Left kidney (tissue), 2 donors: Measurements from ENCODE around the gene SLAMF9. TPM values are rescaled to one million over a fixed set of nuclear protein-coding genes. Genes with fewer than 3 reads are reported as not detected.
A peak's percentile ranks its signal among the peaks of the same experiment; 100 is the strongest.

Experiments used
- DNase-seq: peaks from one replicate; pipeline ENCODE4 v3.0.0-alpha.2; 2013
- polyA plus RNA-seq: library from polyadenylated mRNA; unstranded; fragments of 120-200 nt; gene quantifications from one replicate; pipeline ENCODE4 v1.2.1, GENCODE V29; 2013; ENCODE audit not compliant: insufficient read length

The SLAMF9 gene
- polyA plus RNA-seq, 1 donor: not detected

DNA sequence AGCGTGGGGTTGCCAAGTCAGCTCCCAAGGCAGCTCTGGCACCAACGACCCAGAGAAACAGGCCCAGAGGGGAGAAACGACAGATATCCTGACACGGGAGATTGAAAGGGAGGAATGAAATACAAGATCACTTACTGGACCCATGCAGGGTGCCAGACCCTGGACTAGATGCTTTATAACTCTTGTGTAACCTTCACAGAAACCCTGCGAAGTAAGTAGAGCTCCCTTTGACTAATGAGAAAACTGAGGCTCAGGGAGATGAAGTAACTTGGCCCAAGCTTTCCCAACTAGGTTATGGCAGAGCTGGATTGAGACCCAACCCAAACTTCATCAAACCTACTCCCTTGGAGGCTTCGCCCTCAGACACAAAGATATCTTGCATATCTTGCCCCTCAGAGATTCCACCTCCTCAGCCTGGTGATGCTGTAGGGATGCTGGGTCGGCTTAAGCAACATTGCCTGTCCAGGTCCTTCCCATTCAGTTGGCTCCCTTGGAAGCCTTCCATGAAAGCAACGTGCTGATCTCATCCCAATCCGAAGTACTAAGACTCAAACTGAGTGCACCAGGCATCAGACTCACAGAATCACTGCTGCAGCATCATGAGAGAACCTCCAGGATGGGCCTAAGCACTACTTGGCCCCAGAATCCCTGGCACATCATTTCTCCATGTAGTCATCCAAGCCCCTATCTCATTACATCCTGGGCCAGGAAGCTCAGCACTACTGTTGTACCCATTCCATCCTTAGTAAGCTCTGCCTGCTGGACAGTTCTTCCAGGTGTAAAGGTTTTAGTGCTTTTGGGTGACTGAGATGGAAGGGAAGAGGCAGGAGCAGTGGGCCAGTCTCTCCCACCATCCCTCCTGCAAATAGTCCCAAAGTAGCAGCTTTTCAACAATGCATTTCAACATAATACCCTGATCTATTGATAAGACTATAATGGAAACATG lies 7.5 kb downstream of the SLAMF9 start:
- DNase-seq: no peak

DNA sequence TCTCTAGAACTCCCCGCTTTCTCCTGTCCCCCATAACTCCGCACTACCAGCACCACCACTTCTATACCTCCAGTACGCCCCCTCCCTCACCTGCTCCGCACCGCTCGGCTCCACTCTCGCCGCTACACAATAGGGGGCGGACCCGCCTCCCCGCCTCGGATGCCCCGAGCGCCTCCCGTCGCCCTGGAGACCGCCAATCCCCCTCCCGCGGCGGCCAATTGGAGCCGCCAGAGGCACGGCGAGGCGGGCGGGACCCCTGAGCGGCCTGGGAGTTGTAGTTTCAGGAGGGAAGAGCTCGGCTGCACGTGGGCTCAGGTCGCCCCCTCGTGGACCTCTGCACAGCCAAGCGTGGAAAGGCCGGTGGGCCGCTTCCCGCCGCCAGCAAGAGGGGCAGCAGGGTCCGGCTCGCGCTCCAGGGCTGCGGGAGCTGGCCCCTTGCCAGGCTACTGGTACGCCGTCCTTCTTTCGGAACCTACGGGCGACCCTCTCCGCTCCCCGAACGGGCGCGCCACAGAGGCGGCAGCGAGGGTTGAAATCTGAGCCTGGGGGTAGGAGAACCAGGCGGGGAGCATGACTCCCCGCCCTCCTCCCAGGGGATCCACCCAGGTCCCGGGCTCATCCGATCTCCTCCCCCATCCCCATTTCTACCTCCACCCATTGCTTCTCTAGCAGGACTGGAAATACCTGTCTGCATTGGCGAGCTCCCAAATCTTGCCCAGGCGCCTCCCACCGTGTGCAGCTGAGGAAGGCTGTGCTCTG lies 8.4 kb downstream of the SLAMF9 start, which contains the start of gene IGSF9:
IGSF9 (minus strand) TSS at position 131 of the 759 bp plus-strand sequence. CDS start 2,159 bp downstream, outside the sequence.
- peak; percentile 91 for DNase-seq

DNA sequence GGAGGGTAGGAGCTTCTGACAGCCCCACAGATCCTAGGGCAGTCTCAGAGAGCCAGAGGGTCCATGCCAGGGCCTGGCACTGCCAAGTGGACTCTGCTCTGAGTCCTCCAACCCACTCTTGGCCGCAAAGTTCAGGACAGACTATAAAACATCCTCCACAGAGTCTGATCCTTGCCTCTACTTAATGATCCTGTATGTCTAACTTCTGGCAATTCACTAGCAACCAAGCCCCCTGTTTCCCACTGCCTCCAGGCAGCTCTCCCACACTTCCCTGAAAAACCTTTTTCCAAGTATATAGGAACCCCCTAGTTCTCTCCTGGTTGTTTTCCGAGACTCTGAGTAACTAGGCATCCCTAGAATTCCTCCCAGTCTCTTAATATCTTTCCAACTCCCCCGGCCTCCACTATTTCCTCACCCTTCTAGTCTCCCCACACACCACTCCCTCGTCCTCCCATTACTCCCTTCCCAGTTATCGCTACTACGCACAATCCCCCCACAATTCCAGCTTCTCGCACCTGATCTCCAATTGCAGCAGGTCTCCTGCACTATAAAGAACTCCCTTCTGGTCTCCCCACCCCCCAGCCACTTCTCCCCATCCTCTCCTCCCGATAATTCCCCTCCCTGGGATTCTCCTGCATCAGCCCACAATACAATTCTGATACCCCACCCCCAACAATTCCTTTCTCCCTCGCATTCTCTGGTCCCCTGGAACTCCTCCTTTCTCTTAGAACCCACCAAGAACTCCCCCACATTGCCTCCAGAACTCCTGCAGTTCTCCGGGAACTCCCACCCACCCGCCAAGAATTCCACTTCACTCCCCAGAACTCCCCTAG lies 9.2 kb downstream of the SLAMF9 start:
- no peak for DNase-seq

DNA sequence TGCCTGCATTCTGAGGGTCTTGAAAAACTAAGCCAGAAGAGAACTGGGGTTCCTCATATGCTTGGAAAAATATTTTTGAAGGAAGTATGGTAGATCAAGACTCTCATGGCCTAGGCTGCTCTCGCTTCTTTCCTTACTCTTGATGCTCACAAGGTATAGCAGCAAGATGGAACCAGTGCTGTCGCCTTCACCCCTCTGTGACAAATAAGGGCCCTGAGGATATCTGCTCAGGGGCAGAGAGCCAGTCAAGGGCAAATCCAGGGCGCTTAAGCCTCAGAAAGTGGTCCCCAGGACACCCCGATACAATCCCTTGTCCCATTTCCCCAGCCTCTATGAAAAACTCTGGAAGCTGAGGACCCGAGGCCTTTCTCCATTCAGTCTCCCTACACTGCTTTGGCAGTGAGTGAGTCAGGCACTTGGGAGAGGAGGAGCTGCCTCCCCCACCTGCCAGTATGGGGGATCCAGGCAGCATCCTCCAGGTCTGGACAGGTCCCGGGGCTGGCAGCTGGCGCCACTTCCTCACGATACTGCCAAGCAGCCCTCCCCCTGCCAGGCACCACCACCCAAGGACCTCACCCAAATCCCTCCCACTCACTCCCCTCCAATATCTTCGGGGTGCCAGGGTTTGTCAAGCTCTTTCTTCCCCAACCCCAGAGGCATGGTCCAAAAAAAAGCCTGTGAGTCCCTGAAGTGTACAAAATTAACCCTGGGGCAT lies 10.0 kb downstream of the SLAMF9 start:
- DNase-seq: no peak

DNA sequence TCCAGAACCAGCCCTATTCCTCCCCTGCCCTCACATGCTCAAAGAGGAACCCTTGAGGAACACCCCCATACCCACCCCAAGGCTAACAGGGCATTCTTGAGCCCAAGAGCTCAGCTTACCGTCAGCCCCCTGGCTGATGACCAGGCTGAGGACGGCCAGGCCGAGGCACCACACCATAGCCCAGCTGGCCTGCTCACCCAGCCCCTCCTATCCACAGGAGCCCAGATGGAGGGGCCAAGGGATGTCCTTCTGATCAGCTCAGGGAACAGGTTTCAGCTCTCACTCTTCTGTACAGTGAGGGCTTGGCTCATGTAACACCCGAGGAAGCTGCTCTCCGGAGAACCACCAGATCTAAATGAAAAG lies 10.8 kb downstream of the SLAMF9 start:
- no peak for DNase-seq

DNA sequence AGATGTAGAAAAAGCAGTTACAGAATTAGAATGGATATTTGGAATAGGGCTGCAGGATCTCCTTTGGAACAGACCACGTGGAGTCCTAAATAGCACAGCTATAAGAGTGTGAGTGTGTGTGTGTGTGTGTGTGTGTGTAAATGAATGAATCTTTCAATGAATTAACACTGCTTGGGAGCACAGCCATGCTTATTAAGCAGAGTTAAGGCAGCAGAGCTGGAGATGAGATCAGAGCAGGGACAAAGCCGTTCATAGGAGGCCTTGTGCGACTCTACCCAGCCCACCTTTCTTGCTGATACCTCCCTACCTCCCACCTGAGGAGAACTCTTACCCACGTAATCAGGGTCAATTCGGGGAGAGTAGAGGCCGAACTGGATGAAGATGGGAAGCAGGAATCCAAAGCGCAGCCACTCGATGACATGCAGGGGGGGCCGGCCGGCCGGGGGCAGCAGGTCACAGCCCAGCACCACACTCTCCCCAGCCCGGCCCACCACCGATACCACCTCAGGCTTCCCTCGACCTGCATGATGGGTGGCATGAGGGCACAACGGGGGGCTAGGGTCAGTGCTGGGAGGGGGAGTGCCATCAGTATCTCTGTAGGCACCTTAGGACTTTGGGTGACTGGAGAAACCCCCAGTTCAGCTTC lies 11.3 kb downstream of the SLAMF9 start:
- no peak for DNase-seq

DNA sequence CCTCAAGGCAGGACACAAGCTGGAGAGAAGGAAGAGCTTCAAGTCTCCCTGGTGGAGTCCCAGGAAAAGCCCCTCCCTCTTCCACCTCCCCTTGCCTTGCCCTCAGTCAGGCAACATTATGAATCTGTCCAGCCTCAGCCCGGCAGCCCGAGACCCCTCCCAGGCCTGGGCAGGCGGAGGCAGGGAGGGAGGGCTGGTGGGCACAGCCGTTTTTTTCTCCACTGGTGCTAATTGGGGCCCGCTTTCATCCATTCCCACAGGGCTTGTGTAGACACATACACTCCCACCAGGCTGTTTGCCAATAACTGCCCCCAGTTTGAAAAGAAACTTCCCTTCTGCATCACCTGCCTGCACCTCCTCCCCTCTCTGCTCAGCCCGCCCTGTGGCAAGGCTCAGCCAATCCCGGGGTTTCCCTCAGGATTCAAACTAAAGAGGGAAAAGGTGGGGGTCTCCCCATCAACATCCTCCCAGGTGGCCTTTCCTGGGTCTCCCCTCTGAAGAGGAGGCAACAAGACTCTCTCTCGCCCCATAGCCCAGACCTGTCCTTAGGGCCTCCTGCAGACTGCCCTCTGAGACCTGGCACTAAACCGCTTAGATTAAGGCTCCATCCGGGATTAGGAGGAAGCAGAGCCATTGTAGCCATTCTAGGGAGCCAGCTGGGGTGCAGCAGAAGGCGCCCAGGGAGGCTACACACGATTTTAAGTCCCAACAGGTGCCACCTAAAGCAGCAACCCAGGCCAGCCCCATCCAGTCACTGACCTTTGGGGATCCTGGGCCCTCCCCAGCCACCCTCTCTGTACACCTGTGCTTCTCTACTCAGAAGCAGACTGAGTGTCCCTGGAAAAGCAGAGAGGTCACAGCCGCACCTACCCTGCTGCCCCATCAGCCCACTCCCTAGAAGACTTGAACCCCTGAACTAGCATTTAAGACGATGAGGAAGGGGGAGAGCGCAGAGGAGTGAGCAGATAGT lies 12.2 kb downstream of the SLAMF9 start:
- DNase-seq: no peak

DNA sequence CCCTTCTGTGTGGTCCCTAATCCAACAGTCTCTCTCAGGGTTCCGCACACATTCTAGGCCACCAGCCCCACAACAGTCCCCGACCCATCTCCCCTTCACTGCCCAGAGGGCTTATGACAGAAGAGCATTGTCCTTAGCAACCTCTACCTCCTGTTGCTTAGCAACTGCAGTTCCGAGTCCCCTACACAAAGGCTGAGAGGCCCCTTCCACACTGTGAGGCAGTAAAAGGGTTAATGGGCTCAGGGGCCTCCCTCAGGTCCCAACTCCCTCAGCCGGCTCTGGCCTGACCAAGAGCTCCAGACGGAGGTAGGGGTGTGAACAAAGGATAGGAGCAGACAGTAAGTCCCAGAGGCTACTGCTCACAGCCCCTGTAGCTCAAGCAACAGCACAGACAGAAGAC lies 12.9 kb downstream of the SLAMF9 start:
- no peak for DNase-seq

DNA sequence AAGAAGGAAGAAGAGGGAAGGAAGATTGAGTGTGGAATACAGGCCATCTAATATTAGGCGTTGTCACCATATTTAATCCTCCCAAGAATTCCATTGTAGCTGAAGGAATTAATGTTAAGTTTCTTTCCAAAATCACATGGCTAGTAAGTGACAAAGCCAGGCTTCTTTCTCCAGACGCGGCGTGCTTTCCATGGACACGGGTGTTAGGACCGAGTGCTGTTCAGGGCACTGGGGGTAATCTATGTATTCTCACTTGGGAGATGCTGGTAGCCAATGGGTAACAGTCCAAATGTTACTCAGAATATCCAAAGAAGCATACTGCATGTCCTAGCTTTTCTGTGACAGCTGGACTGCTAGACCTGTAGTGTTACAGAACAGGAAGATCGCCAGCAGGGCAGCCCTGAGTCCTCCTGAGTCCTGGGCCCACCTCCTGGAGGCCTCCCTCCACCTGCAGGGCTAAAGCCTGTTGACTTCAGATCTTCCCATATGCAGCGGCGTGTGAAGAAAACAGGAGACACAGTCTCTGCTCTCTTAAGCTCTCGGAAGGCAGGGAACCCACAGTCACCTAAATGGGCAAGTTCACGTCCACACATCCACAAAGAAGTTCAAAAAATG lies 13.9 kb downstream of the SLAMF9 start:
- no peak for DNase-seq

DNA sequence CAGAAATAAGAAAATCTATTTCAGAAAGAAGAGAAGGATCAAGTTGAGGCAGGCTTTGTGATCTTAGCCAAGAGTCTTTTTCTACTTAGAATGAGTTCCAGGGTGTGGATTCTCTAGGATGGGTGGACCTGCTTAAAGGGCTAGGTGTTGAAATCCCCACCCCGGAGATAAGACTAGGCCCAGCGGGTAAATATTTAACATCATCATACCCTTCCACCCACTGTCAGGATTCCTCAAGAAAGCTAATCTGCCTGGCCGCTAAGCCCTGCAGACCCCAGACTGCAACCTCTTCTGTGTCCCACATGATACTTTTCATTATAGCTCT lies 14.4 kb downstream of the SLAMF9 start:
- no peak for DNase-seq

DNA sequence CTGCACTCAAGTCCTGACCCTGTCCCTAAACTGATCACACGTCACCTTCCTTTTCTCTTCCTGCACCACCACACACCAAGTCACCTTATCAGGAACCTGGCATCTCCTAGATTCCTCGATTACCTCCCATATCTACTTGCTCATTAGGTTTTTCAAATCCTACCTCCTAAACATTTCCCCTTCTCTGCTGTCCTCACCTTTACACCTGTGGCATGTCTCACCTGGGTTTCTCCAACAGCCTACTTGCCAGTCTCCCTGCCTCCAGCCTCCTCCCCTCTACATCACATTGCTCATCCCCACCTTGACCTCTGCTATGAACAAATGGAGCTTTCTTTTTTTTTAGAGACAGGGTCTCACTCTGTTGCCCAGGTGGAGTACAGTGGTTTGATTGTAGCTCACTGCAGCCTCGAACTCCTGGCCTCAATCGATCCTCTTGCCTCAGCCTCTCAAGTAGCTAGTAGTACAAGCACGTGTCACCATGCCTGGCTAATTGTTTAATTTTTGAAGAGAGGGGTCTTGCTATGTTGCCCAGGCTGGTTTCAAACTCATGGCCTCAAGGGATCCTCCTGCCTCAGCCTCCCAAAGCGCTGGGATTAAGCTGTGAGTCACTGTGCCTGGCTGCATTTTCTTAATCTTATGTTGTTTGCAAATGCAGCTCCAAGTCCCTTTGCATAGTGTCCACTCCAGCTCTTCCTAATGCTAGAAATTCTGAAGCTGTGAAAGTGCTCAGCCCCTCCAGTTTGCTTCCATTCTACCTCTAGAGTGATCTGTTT lies 14.9 kb downstream of the SLAMF9 start:
- no peak for DNase-seq

DNA sequence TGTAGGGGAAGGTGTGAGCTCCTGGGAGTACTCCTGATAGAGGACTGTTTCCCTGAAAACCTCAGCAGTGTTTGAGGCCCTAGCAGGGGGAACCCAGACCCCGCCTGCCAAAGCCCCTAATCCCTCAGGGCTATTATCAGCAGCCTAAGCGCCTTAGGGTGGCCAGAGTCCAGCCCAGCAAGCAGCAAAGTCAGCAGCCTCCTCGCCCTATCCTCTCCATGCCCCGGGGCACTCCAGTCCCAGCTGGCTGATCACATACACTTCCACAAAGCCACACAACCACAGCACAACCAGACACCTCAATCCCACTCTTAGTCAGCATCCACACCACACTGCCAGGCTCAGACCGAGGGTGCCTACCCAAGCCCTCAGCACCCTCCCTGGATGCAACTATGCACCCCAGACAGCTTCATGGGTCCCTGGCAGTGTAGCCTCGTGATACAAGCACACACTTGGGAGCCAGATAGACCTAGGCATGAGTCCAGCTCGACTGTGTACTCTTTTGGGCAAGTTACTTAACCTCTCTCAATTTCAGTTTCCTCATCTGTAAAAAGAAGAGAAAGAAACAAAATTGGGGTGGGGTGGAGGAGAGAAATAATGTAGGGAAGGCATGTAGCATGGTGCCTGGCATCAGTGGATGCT lies 15.7 kb downstream of the SLAMF9 start:
- no peak for DNase-seq

DNA sequence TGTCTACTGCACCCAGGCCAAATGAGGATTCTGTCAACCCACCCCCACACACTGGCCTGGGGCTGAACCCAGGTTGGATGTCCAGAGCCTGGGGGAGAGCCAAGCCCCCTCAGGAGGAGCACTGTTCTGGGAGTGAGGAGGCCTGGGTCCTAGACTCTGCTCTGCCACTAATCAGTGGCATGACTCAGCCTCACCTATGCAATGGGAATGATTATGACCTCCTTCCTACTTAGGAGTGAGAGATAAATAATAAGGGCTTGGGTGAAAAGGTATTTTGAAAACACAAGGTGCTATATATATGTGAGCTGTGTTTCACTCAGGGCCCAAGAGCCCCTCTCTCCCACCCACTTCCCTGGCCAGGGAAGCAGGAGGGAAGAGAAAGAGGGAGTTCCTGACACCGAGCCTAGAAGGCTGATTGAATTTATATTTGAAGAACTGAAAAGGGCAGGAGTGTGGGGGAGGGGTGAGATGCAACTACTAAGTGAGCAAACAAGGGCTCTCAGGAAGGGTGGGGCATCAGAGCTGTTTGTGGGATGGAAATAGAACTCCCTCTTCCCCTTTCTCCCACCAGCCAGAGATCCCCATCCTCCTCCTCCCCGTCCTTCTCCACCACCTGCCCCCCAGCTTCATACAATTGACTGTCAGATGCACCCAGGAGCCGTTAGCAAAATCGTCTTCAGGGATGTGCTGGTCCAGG lies 16.8 kb downstream of the SLAMF9 start:
- DNase-seq: no peak

DNA sequence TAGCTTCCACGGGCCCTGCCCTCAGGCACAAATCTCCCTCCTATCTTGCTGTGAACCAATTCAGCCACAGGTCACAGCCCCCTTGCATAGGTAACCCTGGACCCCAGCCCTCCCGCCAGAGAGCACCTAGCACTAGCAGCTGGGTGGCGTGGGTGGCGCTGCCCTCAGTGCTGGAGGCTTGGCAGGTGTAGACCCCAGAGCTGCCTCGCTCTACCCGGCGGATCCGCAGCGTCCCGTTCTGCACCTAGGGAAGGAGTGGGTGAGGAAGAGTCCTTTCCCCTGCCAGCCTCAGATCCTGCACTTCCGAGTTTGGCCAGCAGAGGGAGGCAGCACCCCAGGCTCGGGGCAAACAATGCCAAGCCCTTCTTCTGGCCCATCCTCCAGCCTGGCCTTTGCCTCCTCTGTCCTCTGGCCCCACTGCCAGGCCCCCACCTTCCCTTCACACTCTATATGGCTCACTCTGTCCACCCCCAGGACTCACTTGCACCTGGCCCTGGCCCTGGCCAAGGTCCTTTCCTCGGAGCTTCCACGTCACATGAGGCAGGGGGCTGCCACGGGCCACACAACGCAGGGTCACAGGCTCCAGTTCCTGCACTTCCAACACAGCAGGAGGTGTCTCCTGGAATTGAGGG lies 17.6 kb downstream of the SLAMF9 start:
- DNase-seq: no peak

DNA sequence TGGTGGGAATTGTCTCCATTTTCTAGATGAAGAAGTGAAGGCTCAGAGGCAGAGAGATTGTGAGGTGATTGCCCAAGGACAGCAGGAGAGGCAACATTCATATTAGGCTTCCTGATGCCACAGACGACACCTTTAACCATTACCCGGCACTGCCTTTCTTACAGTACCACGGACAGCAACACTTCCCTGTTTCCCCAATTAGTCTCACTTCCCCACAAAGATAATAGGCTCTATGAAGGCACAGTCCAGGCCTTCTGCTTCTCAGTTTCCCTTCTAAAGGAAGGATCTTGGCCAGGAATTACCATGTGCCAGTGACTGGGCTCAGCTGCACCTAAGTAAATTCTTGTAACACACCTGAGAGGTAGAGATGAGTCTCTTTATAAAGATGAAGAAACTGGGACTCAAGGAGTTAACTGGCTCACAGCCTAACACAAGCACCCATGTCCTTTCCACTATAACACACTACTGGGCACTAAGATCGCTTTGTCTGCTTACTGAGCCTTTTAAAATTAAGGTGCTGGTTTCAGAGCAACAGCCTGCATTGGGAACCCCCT lies 18.2 kb downstream of the SLAMF9 start:
- no peak for DNase-seq

DNA sequence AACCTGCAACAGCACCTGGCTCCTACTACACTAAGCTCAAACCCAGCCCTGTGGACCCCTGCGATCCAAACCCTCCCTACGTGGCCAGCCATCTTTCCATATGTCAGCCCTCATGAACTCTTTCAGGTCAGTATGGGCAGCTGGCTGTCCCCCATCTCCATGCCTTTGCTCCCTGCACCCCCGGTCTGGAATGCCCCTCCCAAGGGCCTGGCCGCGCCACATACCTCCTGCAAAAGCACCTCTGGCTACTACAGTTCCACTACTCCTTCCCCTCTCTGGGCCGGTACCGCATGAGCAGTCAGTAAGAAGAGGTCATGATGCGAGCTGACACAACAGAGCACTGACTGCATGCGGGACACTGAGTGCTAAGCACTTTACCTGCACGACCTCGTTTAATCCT lies 18.7 kb downstream of the SLAMF9 start:
- no peak for DNase-seq
